HCT116 (cell line): ENCODE measurements around the gene LHPP. TPM values are rescaled to one million over a fixed set of nuclear protein-coding genes. Genes with fewer than 3 reads are reported as not detected.

Source experiments
- ATAC-seq: fragments of 200-7000 bp; cut with Tn5 transposase; 2 replicates; pipeline ENCODE4 v1.9.1; 2020; ENCODE audit warnings: mild to moderate bottlenecking, moderate library complexity
- BruUV-seq: library from RNA; stranded (reverse); fragments of 400-500 nt; replicated peaks from 2 replicates; lab custom pipeline; 2021; lab: Mats Ljungman, UMichigan
- CTCF ChIA-PET: fragments of 300-600 bp; sonication (Branson Sonifier 250); formaldehyde crosslinking; loops from one replicate; lab custom pipeline; 2021; ENCODE audit warnings: antibody characterized with exemption; lab: Charles Lee
- POLR2A ChIA-PET: fragments of 300-600, 350-600 bp; sonication (Branson Sonifier 250); formaldehyde crosslinking; loops from one replicate; lab custom pipeline; 2021; ENCODE audit warnings: antibody characterized with exemption; lab: Charles Lee
- RAD21 ChIA-PET, 2 experiments: fragments of 300-600 bp; sonication (Branson Sonifier 250); formaldehyde crosslinking; loops; one replicate each; lab custom pipeline; 2023; ENCODE audit warnings: low total read pairs in 2 of 2; ENCODE audit not compliant: uncharacterized antibody in 2 of 2, unreplicated experiment in 2 of 2, low non-redundant PET in 1 of 2; lab: Charles Lee
- DNase-seq: peaks from one replicate; pipeline ENCODE4 v3.0.0-alpha.2; 2010; ENCODE audit warnings: low read depth, low spot score
- H2AFZ ChIP-seq: fragments of 200-600 bp; shearing (Covaris generic), sonication (generic); 2 replicates; pipeline ENCODE4 v1.6.1; 2017; ENCODE audit warnings: low read depth, mixed run types, mixed read lengths, antibody characterized with exemption, low read length; ENCODE audit not compliant: poor library complexity, severe bottlenecking
- H3K27ac ChIP-seq: 2 replicates; pipeline ENCODE4 v1.5.1; 2012; ENCODE audit warnings: low read depth, low read length
- H3K27me3 ChIP-seq: fragments of 200-600 bp; sonication (generic); 2 replicates; pipeline ENCODE4 v1.6.1; 2016; ENCODE audit warnings: mixed run types, low read length, mixed read lengths; ENCODE audit not compliant: insufficient read depth
- H3K36me3 ChIP-seq, 2 experiments: fragments of 200-500 bp in 1 of 2; fragments of 200-600 bp in 1 of 2; sonication (Bioruptor generic) in 1 of 2; sonication (generic) in 1 of 2; 2 replicates each; pipeline versions ENCODE4 v1.5.1 to v1.6.1; 2014 to 2016; ENCODE audit warnings: low read length in 2 of 2, inconsistent platforms in 1 of 2, mixed read lengths in 1 of 2, mixed run types in 1 of 2; ENCODE audit not compliant: insufficient read depth in 2 of 2, control insufficient read depth in 1 of 2
- H3K4me1 ChIP-seq, 2 experiments: fragments of 200-600 bp in 1 of 2; sonication (generic) in 1 of 2; 2 replicates each; pipeline versions ENCODE4 v1.5.1 to v1.6.1; 2012 to 2017; ENCODE audit warnings: low read length in 2 of 2, inconsistent platforms in 1 of 2, mild to moderate bottlenecking in 1 of 2, mixed read lengths in 1 of 2, mixed run types in 1 of 2, moderate library complexity in 1 of 2; ENCODE audit not compliant: insufficient read depth in 2 of 2, control insufficient read depth in 1 of 2
- H3K4me2 ChIP-seq: fragments of 200-600 bp; sonication (generic); 2 replicates; pipeline ENCODE4 v1.6.1; 2017; ENCODE audit warnings: mixed run types, low read length, mixed read lengths
- H3K4me3 ChIP-seq, 2 experiments: fragments of 200-600 bp in 1 of 2; sonication (generic) in 1 of 2; replicated peaks in 1 of 2; 2 replicates each; pipeline ENCODE4 v1.5.1; 2011 to 2016; ENCODE audit warnings: low read length in 2 of 2, control low read depth in 1 of 2, low read depth in 1 of 2, mild to moderate bottlenecking in 1 of 2, mixed read lengths in 1 of 2, mixed run types in 1 of 2
- H3K79me2 ChIP-seq: fragments of 200-600 bp; sonication (generic); 2 replicates; pipeline ENCODE4 v1.6.1; 2017; ENCODE audit warnings: mild to moderate bottlenecking, mixed run types, low read length, moderate library complexity, mixed read lengths; ENCODE audit not compliant: insufficient read depth
- H3K9ac ChIP-seq: fragments of 200-600 bp; sonication (generic); 2 replicates; pipeline ENCODE4 v1.6.1; 2016; ENCODE audit warnings: low read length, mixed read lengths
- H3K9me2 ChIP-seq: fragments of 200-600 bp; sonication (generic), shearing (Covaris generic); 2 replicates; pipeline ENCODE4 v1.6.1; 2017; ENCODE audit warnings: mixed run types, mild to moderate bottlenecking, moderate library complexity; ENCODE audit not compliant: insufficient read depth
- H3K9me3 ChIP-seq, 2 experiments: fragments of 200-500 bp in 1 of 2; fragments of 200-600 bp in 1 of 2; sonication (Bioruptor generic) in 1 of 2; sonication (generic) in 1 of 2; 2 replicates each; pipeline ENCODE4 v1.6.1; 2014 to 2017; ENCODE audit warnings: low read length in 2 of 2, mixed read lengths in 2 of 2, inconsistent platforms in 1 of 2, low read depth in 1 of 2, mild to moderate bottlenecking in 1 of 2, mixed run types in 1 of 2, moderate library complexity in 1 of 2; ENCODE audit not compliant: control insufficient read depth in 1 of 2, insufficient read depth in 1 of 2
- H4K20me1 ChIP-seq: fragments of 200-600 bp; sonication (generic), shearing (Covaris generic); 2 replicates; pipeline ENCODE4 v1.6.1; 2017; ENCODE audit warnings: mixed run types, mild to moderate bottlenecking, moderate library complexity; ENCODE audit not compliant: insufficient read depth
- CEBPB ChIP-seq: IDR thresholded peaks from 2 replicates; pipeline ENCODE4 v1.6.1; 2012; ENCODE audit warnings: low read depth
- ELF1 ChIP-seq: IDR thresholded peaks from 2 replicates; pipeline ENCODE4 v1.6.1; 2012; ENCODE audit warnings: low read depth, borderline replicate concordance
- EZH2 ChIP-seq: fragments of 200-600 bp; sonication (generic); IDR thresholded peaks from 2 replicates; pipeline ENCODE4 v1.6.1; 2017; ENCODE audit warnings: antibody characterized with exemption, mixed run types
- FOSL1 ChIP-seq: IDR thresholded peaks from 2 replicates; pipeline ENCODE4 v1.6.1; 2012; ENCODE audit warnings: low read depth
- JUND ChIP-seq: IDR thresholded peaks from 2 replicates; pipeline ENCODE4 v1.6.1; 2012
- RAD21 ChIP-seq: IDR thresholded peaks from 2 replicates; pipeline ENCODE4 v1.6.1; 2012; ENCODE audit warnings: low read depth, mild to moderate bottlenecking
- REST ChIP-seq: IDR thresholded peaks from 2 replicates; pipeline ENCODE4 v1.6.1; 2012; ENCODE audit warnings: low read depth
- SIN3A ChIP-seq: IDR thresholded peaks from 2 replicates; pipeline ENCODE4 v1.6.1; 2012; ENCODE audit warnings: low read depth
- YY1 ChIP-seq: IDR thresholded peaks from 2 replicates; pipeline ENCODE4 v1.6.1; 2011; ENCODE audit warnings: low read length, low read depth, moderate library complexity, mild to moderate bottlenecking; ENCODE audit not compliant: insufficient replicate concordance; ENCODE audit errors: extremely low read depth
- ZFX ChIP-seq: fragments of 450-650 bp; IDR thresholded peaks from 2 replicates; pipeline ENCODE4 v1.6.1; 2017
- ZNF274 ChIP-seq: fragments of 200-500 bp; sonication (Bioruptor generic); IDR thresholded peaks from 2 replicates; pipeline ENCODE4 v1.6.1; 2014; ENCODE audit warnings: mild to moderate bottlenecking, low read depth, low read length, inconsistent platforms
- intact Hi-C: fragments of 100-400 bp; cut with micrococcal nuclease; formaldehyde crosslinking; loops from 2 replicates; pipeline ENCODE4 v1.10.0; 2022
- total RNA-seq: library from RNA; stranded (reverse); gene quantifications from one replicate; pipeline ENCODE4 v1.2.1, GENCODE V29; 2021; ENCODE audit not compliant: unreplicated experiment

LHPP gene
- total RNA-seq, 1 experiment from 2014 or later: 45.8 TPM

GRCh38 chr10:124551755-124552154 is 90.1 kb downstream of the LHPP start:
- Histone ChIP-seq H3K79me2 (no peaks in the 10 kb centered on the region), H3K9me2 (no peaks in the 10 kb centered on the region), H3K27ac (no peak overlapping the region), H3K9ac (no peak overlapping the region), H3K27me3 (no peaks in the 10 kb centered on the region), H3K36me3 (no peaks in the 10 kb centered on the region), H3K4me3 (no peak overlapping the region), H3K4me1 (no peaks in the 10 kb centered on the region), H3K9me3 (no peaks in the 10 kb centered on the region), H2AFZ (no peak overlapping the region), H4K20me1 (no peaks in the 10 kb centered on the region), H3K4me2 (no peak overlapping the region)
- DNase-seq: no peak
- ChIA-PET CTCF (no interaction called here), RAD21 (no interaction called here), POLR2A (no interaction called here)
- TF ChIP-seq CEBPB: no peak
- TF ChIP-seq JUND: no peak
- no peak for TF ChIP-seq RAD21
- TF ChIP-seq EZH2: no peak
- no peak for TF ChIP-seq ZNF274
- TF ChIP-seq ELF1: no peak
- TF ChIP-seq FOSL1: no peak
- TF ChIP-seq ZFX: no peak
- TF ChIP-seq YY1: no peak
- no peak for TF ChIP-seq REST
- TF ChIP-seq SIN3A: no peak
- ATAC-seq: no peak
- no TSS peak for BruUV-seq
- intact Hi-C loops: no loop called here
